ENCODE data around the gene NUDT11. TPM values are rescaled to one million over a fixed set of nuclear protein-coding genes. Genes with fewer than 3 reads are reported as not detected.
"Not testable (repeated sequence)": the region's sequence is repeated elsewhere in the genome, so short reads cannot be mapped to it uniquely, and the experiment has no call there.

NUDT11 gene
- total RNA-seq, 1 donor from 2014 or later: 0.14 TPM

- Histone ChIP-seq H3K36me3 (no peaks in the 10 kb centered on the region), H3K4me1 (no peaks in the 10 kb centered on the region), H3K4me3 (no peak overlapping the region), H3K9me3 (replicated peaks) (no peaks in the 10 kb centered on the region), H3K27ac (replicated peaks) (no peak overlapping the region), H3K27me3 (ENCODE audit: low read depth) (peaks cover 19% of the 10 kb centered on the region)
- intact Hi-C loops (cut with micrococcal nuclease): no loop called here
- TF ChIP-seq CTCF (IDR thresholded peaks at IDR 0.05; ENCODE audit: borderline replicate concordance): no peak
- no peak for DNase-seq
These were observed 8.5 kb downstream of the NUDT11 start for GRCh38 chrX:51487960-51488267.

GRCh38 chrX:51484616-51485015 is 11.8 kb downstream of the NUDT11 start:
- no peak for TF ChIP-seq CTCF (IDR thresholded peaks at IDR 0.05; ENCODE audit: borderline replicate concordance)
- H3K4me3 ChIP-seq: no peak overlapping the region
- intact Hi-C loops (cut with micrococcal nuclease): no loop called here
- H3K4me1 ChIP-seq: no peaks in the 10 kb centered on the region
- H3K27me3 ChIP-seq (ENCODE audit: low read depth): no peaks in the 10 kb centered on the region
- H3K27ac ChIP-seq (replicated peaks): no peak overlapping the region
- no peaks in the 10 kb centered on the region for H3K9me3 ChIP-seq (replicated peaks)
- no peak for DNase-seq
- no peaks in the 10 kb centered on the region for H3K36me3 ChIP-seq

- intact Hi-C loops (cut with micrococcal nuclease); DNase-seq; H3K36me3 ChIP-seq; H3K9me3 ChIP-seq (replicated peaks); H3K27ac ChIP-seq (replicated peaks); H3K27me3 ChIP-seq (ENCODE audit: low read depth); H3K4me3 ChIP-seq; H3K4me1 ChIP-seq: not testable (repeated sequence)
These were observed 14.0 kb downstream of the NUDT11 start for GRCh38 chrX:51482411-51482810.

- no peak for DNase-seq
- no peak overlapping the region for H3K4me3 ChIP-seq
- intact Hi-C loops (cut with micrococcal nuclease): no loop called here
- no peaks in the 10 kb centered on the region for H3K9me3 ChIP-seq (replicated peaks)
- no peaks in the 10 kb centered on the region for H3K36me3 ChIP-seq
- TF ChIP-seq CTCF (IDR thresholded peaks at IDR 0.05; ENCODE audit: borderline replicate concordance): no peak
- H3K27ac ChIP-seq (replicated peaks): no peak overlapping the region
- H3K4me1 ChIP-seq: no peaks in the 10 kb centered on the region
- H3K27me3 ChIP-seq (ENCODE audit: low read depth): no peaks in the 10 kb centered on the region
These were observed 19.5 kb downstream of the NUDT11 start for GRCh38 chrX:51476930-51477329.

GRCh38 chrX:51463322-51463721 is 33.1 kb downstream of the NUDT11 start:
- H3K4me1 ChIP-seq: no peaks in the 10 kb centered on the region
- no peaks in the 10 kb centered on the region for H3K27me3 ChIP-seq (ENCODE audit: low read depth)
- no peaks in the 10 kb centered on the region for H3K9me3 ChIP-seq (replicated peaks)
- intact Hi-C loops (cut with micrococcal nuclease): no loop called here
- no peak for DNase-seq
- no peaks in the 10 kb centered on the region for H3K36me3 ChIP-seq
- TF ChIP-seq CTCF (IDR thresholded peaks at IDR 0.05; ENCODE audit: borderline replicate concordance): no peak
- no peak overlapping the region for H3K27ac ChIP-seq (replicated peaks)
- H3K4me3 ChIP-seq: no peak overlapping the region

- no peaks in the 10 kb centered on the region for H3K9me3 ChIP-seq (replicated peaks)
- H3K27ac ChIP-seq (replicated peaks): no peak overlapping the region
- TF ChIP-seq CTCF (IDR thresholded peaks at IDR 0.05; ENCODE audit: borderline replicate concordance): peak; percentile 78
- H3K4me3 ChIP-seq: no peak overlapping the region
- H3K36me3 ChIP-seq: no peaks in the 10 kb centered on the region
- no peaks in the 10 kb centered on the region for H3K4me1 ChIP-seq
- DNase-seq: no peak
- H3K27me3 ChIP-seq (ENCODE audit: low read depth): no peaks in the 10 kb centered on the region
- intact Hi-C loops (cut with micrococcal nuclease): no loop called here
These were observed 35.0 kb downstream of the NUDT11 start for GRCh38 chrX:51461053-51462044.

All from left ventricle myocardium inferior (tissue), 1 donor.